Measurements from ENCODE around the gene ECI1. TPM values are rescaled to one million over a fixed set of nuclear protein-coding genes. Genes with fewer than 3 reads are reported as not detected.

Gene ECI1
- total and polyA plus RNA-seq, 8 donors = 31.9 to 72.5 (median 41.6) TPM

GRCh38 chr16:2257726-2258125 is 6.3 kb upstream of the ECI1 start:
- peaks cover 9 to 88% (median 57%) of the 10 kb centered on the region in 3 donors for H3K36me3 ChIP-seq
- FAIRE-seq (no peak), ATAC-seq (no peak), DNase-seq (peak in 2 of 6 donors; percentile 5 to 15)
- no peak overlapping the region for H3K4me3 ChIP-seq
- H3K27ac ChIP-seq = no peak overlapping the region
- peaks cover 0 to under 1% (median 0%) of the 10 kb centered on the region in 3 donors for H3K4me1 ChIP-seq
- intact Hi-C loops (cut with DNase I) = loop anchor here in 1 of 3 donors (10.0 kb wide), 1 partner anchor 63 kb away; the partner anchor contains the start of gene CASKIN1
- 88 to 98% methylated on average over 6 of the region's 6 CpGs for WGBS, 2 donors
- no peaks in the 10 kb centered on the region for H3K9me3 ChIP-seq
- TF ChIP-seq CTCF (IDR thresholded peaks at IDR 0.05) = no peak
- H3K27me3 ChIP-seq = no peaks in the 10 kb centered on the region

GRCh38 chr16:2256531-2257140 is 5.2 kb upstream of the ECI1 start:
- Histone ChIP-seq H3K4me3 (no peak overlapping the region), H3K27me3 (no peaks in the 10 kb centered on the region), H3K4me1 (peaks cover 0 to 11% (median 8%) of the 10 kb centered on the region in 3 donors), H3K9me3 (no peaks in the 10 kb centered on the region), H3K27ac (no peak overlapping the region), H3K36me3 (peaks cover 2 to 80% (median 46%) of the 10 kb centered on the region in 3 donors)
- ATAC-seq (no peak), FAIRE-seq (no peak), DNase-seq (peak in 2 of 6 donors; percentile 17 to 20)
- WGBS, 2 donors = 90 to 92% methylated on average over 12 of the region's 12 CpGs
- intact Hi-C loops (cut with DNase I) = loop anchor here in 1 of 3 donors (10.0 kb wide), 1 partner anchor 62 kb away; the partner anchor contains the start of gene CASKIN1
- no peak for TF ChIP-seq CTCF (IDR thresholded peaks at IDR 0.05)

- FAIRE-seq (no peak), DNase-seq (peak in 2 of 6 donors; percentile 16 to 30), ATAC-seq (no peak)
- TF ChIP-seq CTCF (IDR thresholded peaks at IDR 0.05) = no peak
- H3K27ac ChIP-seq = no peak overlapping the region
- 87 to 91% methylated on average over 11 of the region's 11 CpGs for WGBS, 2 donors
- H3K4me3 ChIP-seq = no peak overlapping the region
- intact Hi-C loops (cut with DNase I) = loop anchor here in 1 of 3 donors (10.0 kb wide), 1 partner anchor 58 kb away; the partner anchor contains the start of gene CASKIN1
- H3K4me1 ChIP-seq = peaks cover 0 to 21% (median 8%) of the 10 kb centered on the region in 3 donors
- no peaks in the 10 kb centered on the region for H3K27me3 ChIP-seq
- peaks cover 2 to 53% (median 41%) of the 10 kb centered on the region in 3 donors for H3K36me3 ChIP-seq
- H3K9me3 ChIP-seq = no peaks in the 10 kb centered on the region
Measured at GRCh38 chr16:2253293-2253692, 1.9 kb upstream of the ECI1 start.

- Histone ChIP-seq H3K36me3 (peaks cover 2 to 48% (median 40%) of the 10 kb centered on the region in 3 donors), H3K4me1 (peaks cover 0 to 21% (median 8%) of the 10 kb centered on the region in 3 donors), H3K9me3 (no peaks in the 10 kb centered on the region), H3K27ac (peak overlapping the region in 2 of 4 donors; percentile 67 to 80), H3K27me3 (no peaks in the 10 kb centered on the region), H3K4me3 (no peak overlapping the region)
- intact Hi-C loops (cut with DNase I) = loop anchor here in 1 of 3 donors (10.0 kb wide), 1 partner anchor 58 kb away; the partner anchor contains the start of gene CASKIN1
- peak in 1 of 6 donors; percentile 14 for DNase-seq
- TF ChIP-seq CTCF (IDR thresholded peaks at IDR 0.05) = no peak
- WGBS, 2 donors = 92 to 96% methylated on average over 7 of the region's 7 CpGs
- ATAC-seq = no peak
- no peak for FAIRE-seq
Measured at GRCh38 chr16:2252806-2253148, 1.4 kb upstream of the ECI1 start.
